Transverse colon (tissue), 4 donors: ENCODE results near the gene CENPC.

Source experiments
- EP300 ChIP-seq: sonication (generic); formaldehyde crosslinking; IDR thresholded peaks from one replicate; pipeline ENCODE4 v1.6.1; 2017; ENCODE audit warnings: antibody characterized with exemption, low read depth
- POLR2A ChIP-seq: fragments of 450-650 bp; IDR thresholded peaks from one replicate; pipeline ENCODE4 v1.6.1; 2016; ENCODE audit warnings: antibody characterized with exemption, mild to moderate bottlenecking, moderate library complexity
- POLR2AphosphoS5 ChIP-seq, 3 donors: sonication (generic); formaldehyde crosslinking; IDR thresholded peaks; one replicate each; pipeline ENCODE4 v1.6.1; 2016; ENCODE audit warnings: antibody characterized with exemption in 3 of 3
- TF ChIP-seq, protein P1 (sequence below), 5 experiments: fragments of 200-600 bp in 3 of 5; fragments of 450-650 bp in 2 of 5; sonication (generic) in 3 of 5; IDR thresholded peaks; 1 replicate in 2 of 5; 2 replicates in 3 of 5; pipeline ENCODE4 v1.5.1; 2016 to 2017; ENCODE audit warnings: antibody characterized with exemption in 5 of 5, inconsistent platforms in 3 of 5, mild to moderate bottlenecking in 2 of 5, moderate library complexity in 1 of 5

DNA sequence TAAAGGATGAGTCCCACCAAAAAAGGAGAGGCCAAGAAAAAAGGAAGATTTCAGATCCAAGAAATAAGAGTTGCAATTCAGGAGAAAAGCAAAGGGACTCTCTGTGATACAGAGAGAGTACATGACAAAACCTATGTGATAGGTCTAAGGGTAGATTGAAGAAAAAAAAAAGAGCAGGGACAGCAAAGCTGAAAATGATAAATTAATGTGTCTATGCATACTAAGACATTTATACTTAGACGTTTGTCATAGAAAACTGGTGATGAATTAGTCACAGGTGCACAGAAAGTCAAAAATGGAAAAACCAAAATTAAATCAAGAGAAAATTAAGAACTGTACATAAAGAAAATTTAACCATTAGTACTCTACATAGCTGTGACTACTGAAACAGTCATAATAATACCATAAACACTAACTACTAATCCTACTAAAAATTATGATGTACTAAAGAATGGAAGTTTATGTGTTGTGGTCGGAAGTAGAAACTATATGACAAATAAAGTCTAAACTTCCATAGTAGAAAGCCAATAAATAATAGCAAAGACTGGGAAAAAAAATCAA lies 9.9 kb downstream of the CENPC start:
- TF ChIP-seq POLR2AphosphoS5 (IDR thresholded peaks at IDR 0.05) (no peak), POLR2A (no peak), EP300 (no peak)
- TF ChIP-seq, protein P1, sequence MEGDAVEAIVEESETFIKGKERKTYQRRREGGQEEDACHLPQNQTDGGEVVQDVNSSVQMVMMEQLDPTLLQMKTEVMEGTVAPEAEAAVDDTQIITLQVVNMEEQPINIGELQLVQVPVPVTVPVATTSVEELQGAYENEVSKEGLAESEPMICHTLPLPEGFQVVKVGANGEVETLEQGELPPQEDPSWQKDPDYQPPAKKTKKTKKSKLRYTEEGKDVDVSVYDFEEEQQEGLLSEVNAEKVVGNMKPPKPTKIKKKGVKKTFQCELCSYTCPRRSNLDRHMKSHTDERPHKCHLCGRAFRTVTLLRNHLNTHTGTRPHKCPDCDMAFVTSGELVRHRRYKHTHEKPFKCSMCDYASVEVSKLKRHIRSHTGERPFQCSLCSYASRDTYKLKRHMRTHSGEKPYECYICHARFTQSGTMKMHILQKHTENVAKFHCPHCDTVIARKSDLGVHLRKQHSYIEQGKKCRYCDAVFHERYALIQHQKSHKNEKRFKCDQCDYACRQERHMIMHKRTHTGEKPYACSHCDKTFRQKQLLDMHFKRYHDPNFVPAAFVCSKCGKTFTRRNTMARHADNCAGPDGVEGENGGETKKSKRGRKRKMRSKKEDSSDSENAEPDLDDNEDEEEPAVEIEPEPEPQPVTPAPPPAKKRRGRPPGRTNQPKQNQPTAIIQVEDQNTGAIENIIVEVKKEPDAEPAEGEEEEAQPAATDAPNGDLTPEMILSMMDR (IDR thresholded peaks at IDR 0.05), result no peak
